H9 (cell line): ENCODE measurements around the gene CXCL1. TPM values are rescaled to one million over a fixed set of nuclear protein-coding genes. Genes with fewer than 3 reads are reported as not detected.

Source experiments
- DNase-seq: peaks from one replicate; pipeline ENCODE4 v3.0.0-alpha.2; 2017
- H2AFZ ChIP-seq: one replicate; pipeline ENCODE4 v1.6.1; 2013; ENCODE audit warnings: mild to moderate bottlenecking, low read length, control low read depth, moderate library complexity
- H2AK5ac ChIP-seq: 2 replicates; pipeline ENCODE4 v1.6.1; 2013; ENCODE audit warnings: low read length, control low read depth, mixed read lengths; ENCODE audit not compliant: insufficient read length
- H2BK120ac ChIP-seq: one replicate; pipeline ENCODE4 v1.6.1; 2013; ENCODE audit warnings: low read depth, mild to moderate bottlenecking, low read length, control low read depth, inconsistent platforms; ENCODE audit not compliant: poor library complexity, severe bottlenecking
- H2BK12ac ChIP-seq: 2 replicates; pipeline ENCODE4 v1.6.1; 2013; ENCODE audit warnings: low read length, control low read depth, mixed read lengths, low read depth; ENCODE audit not compliant: insufficient read length
- H2BK15ac ChIP-seq: 2 replicates; pipeline ENCODE4 v1.6.1; 2013; ENCODE audit warnings: low read depth, low read length, control low read depth
- H2BK20ac ChIP-seq: one replicate; pipeline ENCODE4 v1.6.1; 2013; ENCODE audit warnings: low read depth, mild to moderate bottlenecking, low read length, control low read depth, inconsistent platforms; ENCODE audit not compliant: poor library complexity, severe bottlenecking
- H2BK5ac ChIP-seq: 2 replicates; pipeline ENCODE4 v1.6.1; 2013; ENCODE audit warnings: low read length, control low read depth, mixed read lengths; ENCODE audit not compliant: insufficient read length
- H3K14ac ChIP-seq: 2 replicates; pipeline ENCODE4 v1.6.1; 2013; ENCODE audit warnings: low read length, control low read depth; ENCODE audit not compliant: insufficient read depth
- H3K18ac ChIP-seq: 2 replicates; pipeline ENCODE4 v1.6.1; 2013; ENCODE audit warnings: low read depth, mild to moderate bottlenecking, mixed read lengths, low read length, control low read depth; ENCODE audit not compliant: insufficient read length
- H3K23ac ChIP-seq: 2 replicates; pipeline ENCODE4 v1.6.1; 2013; ENCODE audit warnings: low read length, control low read depth, mixed read lengths, low read depth; ENCODE audit not compliant: insufficient read length
- H3K23me2 ChIP-seq: 2 replicates; pipeline ENCODE4 v1.6.1; 2013; ENCODE audit warnings: low read depth, mild to moderate bottlenecking, mixed read lengths, low read length, control low read depth; ENCODE audit not compliant: insufficient read length, poor library complexity, severe bottlenecking
- H3K27ac ChIP-seq: 2 replicates; pipeline ENCODE4 v1.5.1; 2013; ENCODE audit warnings: low read length, control low read depth, mixed read lengths, low read depth; ENCODE audit not compliant: insufficient read length
- H3K27me3 ChIP-seq: 2 replicates; pipeline ENCODE4 v1.6.1; 2013; ENCODE audit warnings: low read length, control low read depth, inconsistent platforms; ENCODE audit not compliant: insufficient read depth
- H3K4ac ChIP-seq: 2 replicates; pipeline ENCODE4 v1.6.1; 2013; ENCODE audit warnings: low read depth, mild to moderate bottlenecking, control low read depth, inconsistent platforms, low read length, moderate library complexity
- H3K4me1 ChIP-seq: 2 replicates; pipeline ENCODE4 v1.6.1; 2013; ENCODE audit warnings: low read length, control low read depth, inconsistent platforms; ENCODE audit not compliant: insufficient read depth
- H3K4me2 ChIP-seq: 2 replicates; pipeline ENCODE4 v1.6.1; 2013; ENCODE audit warnings: low read length, control low read depth, mixed read lengths; ENCODE audit not compliant: insufficient read length, insufficient read depth
- H3K56ac ChIP-seq: 2 replicates; pipeline ENCODE4 v1.6.1; 2013; ENCODE audit warnings: low read depth, mild to moderate bottlenecking, mixed read lengths, low read length, control low read depth; ENCODE audit not compliant: insufficient read length
- H3K79me1 ChIP-seq: 2 replicates; pipeline ENCODE4 v1.6.1; 2013; ENCODE audit warnings: low read depth, mild to moderate bottlenecking, moderate library complexity, low read length, control low read depth, inconsistent platforms; ENCODE audit not compliant: insufficient read depth, poor library complexity, severe bottlenecking
- H3K79me2 ChIP-seq: 2 replicates; pipeline ENCODE4 v1.6.1; 2013; ENCODE audit warnings: low read length, control low read depth, inconsistent platforms; ENCODE audit not compliant: insufficient read depth
- H3K9ac ChIP-seq: 2 replicates; pipeline ENCODE4 v1.6.1; 2013; ENCODE audit warnings: low read length, control low read depth, mixed read lengths; ENCODE audit not compliant: insufficient read length; ENCODE audit errors: extremely low read depth
- H3K9me3 ChIP-seq: one replicate; pipeline ENCODE4 v1.6.1; 2013; ENCODE audit warnings: low read depth, low read length, inconsistent platforms; ENCODE audit not compliant: control insufficient read depth
- H3T11ph ChIP-seq: one replicate; pipeline ENCODE4 v1.6.1; 2013; ENCODE audit warnings: mild to moderate bottlenecking, low read length, control low read depth, inconsistent platforms
- H4K20me1 ChIP-seq: one replicate; pipeline ENCODE4 v1.6.1; 2013; ENCODE audit not compliant: control insufficient read depth, insufficient read length, insufficient read depth
- H4K5ac ChIP-seq: 2 replicates; pipeline ENCODE4 v1.6.1; 2013; ENCODE audit warnings: low read depth, mild to moderate bottlenecking, mixed read lengths, low read length, control low read depth; ENCODE audit not compliant: insufficient read length
- H4K8ac ChIP-seq: replicated peaks from 2 replicates; pipeline ENCODE4 v1.6.1; 2013; ENCODE audit warnings: low read length, control low read depth, mixed read lengths, low read depth; ENCODE audit not compliant: insufficient read length
- H4K91ac ChIP-seq: 2 replicates; pipeline ENCODE4 v1.6.1; 2013; ENCODE audit warnings: low read depth, mild to moderate bottlenecking, moderate library complexity, mixed read lengths, low read length, control low read depth; ENCODE audit not compliant: insufficient read length
- H3K27ac Mint-ChIP-seq, 3 experiments: 2 replicates in 2 of 3; 3 replicates in 1 of 3; pipeline ENCODE4 v1.8.0; 2020 to 2021; ENCODE audit warnings: mixed read lengths in 3 of 3, mild to moderate bottlenecking in 1 of 3, moderate library complexity in 1 of 3
- H3K27me3 Mint-ChIP-seq: 2 replicates; pipeline ENCODE4 v1.8.0; 2021; ENCODE audit warnings: low read depth, mild to moderate bottlenecking, moderate library complexity, mixed read lengths
- H3K36me3 Mint-ChIP-seq, 3 experiments: 2 replicates in 2 of 3; 3 replicates in 1 of 3; pipeline ENCODE4 v1.8.0; 2020 to 2021; ENCODE audit warnings: low read depth in 3 of 3, mixed read lengths in 3 of 3; ENCODE audit not compliant: insufficient read depth in 1 of 3
- H3K4me1 Mint-ChIP-seq, 2 experiments: 2 replicates each; pipeline ENCODE4 v1.8.0; 2020; ENCODE audit warnings: mixed read lengths in 2 of 2
- H3K4me3 Mint-ChIP-seq, 2 experiments: 2 replicates in 1 of 2; 3 replicates in 1 of 2; pipeline ENCODE4 v1.8.0; 2020 to 2021; ENCODE audit warnings: mild to moderate bottlenecking in 2 of 2, mixed read lengths in 2 of 2, moderate library complexity in 1 of 2
- H3K9me3 Mint-ChIP-seq, 2 experiments: 2 replicates in 1 of 2; 3 replicates in 1 of 2; pipeline ENCODE4 v1.8.0; 2020; ENCODE audit warnings: mild to moderate bottlenecking in 2 of 2, mixed read lengths in 2 of 2, moderate library complexity in 1 of 2
- WGBS: extraction: QIAGEN DNeasy Blood & Tissue Kit; methylation state at CpG from one replicate; pipeline ENCODE4 v1.1.7; 2013; ENCODE audit warnings: missing lambda C conversion rate, low lambda C conversion rate, mixed read lengths; ENCODE audit not compliant: insufficient read length; ENCODE audit errors: extremely low coverage; 5-methylcytosine and 5-hydroxymethylcytosine counted together
- total RNA-seq: library from RNA; stranded (reverse); gene quantifications from 2 replicates; pipeline ENCODE4 v1.2.1, GENCODE V29; 2021
- TF ChIP-seq, protein P1 (sequence below): fragments of 200-600 bp; sonication (generic); conservative IDR thresholded peaks from 3 replicates; pipeline ENCODE4 v1.8.0; 2021; ENCODE audit warnings: antibody characterized with exemption, mild to moderate bottlenecking

Gene CXCL1
- total RNA-seq, 1 experiment from 2014 or later = 0.20 TPM

- H3K14ac ChIP-seq = no peak overlapping the region
- WGBS = no CpG with 5 or more reads among the region's 1 CpG
- no peak overlapping the region for H3K56ac ChIP-seq
- no peak overlapping the region for H3K4me2 ChIP-seq
- no peak overlapping the region for H3T11ph ChIP-seq
- H3K23me2 ChIP-seq = no peaks in the 10 kb centered on the region
- no peak overlapping the region for H2BK12ac ChIP-seq
- no peak overlapping the region for H3K18ac ChIP-seq
- H3K23ac ChIP-seq = no peak overlapping the region
- TF ChIP-seq, protein P1, sequence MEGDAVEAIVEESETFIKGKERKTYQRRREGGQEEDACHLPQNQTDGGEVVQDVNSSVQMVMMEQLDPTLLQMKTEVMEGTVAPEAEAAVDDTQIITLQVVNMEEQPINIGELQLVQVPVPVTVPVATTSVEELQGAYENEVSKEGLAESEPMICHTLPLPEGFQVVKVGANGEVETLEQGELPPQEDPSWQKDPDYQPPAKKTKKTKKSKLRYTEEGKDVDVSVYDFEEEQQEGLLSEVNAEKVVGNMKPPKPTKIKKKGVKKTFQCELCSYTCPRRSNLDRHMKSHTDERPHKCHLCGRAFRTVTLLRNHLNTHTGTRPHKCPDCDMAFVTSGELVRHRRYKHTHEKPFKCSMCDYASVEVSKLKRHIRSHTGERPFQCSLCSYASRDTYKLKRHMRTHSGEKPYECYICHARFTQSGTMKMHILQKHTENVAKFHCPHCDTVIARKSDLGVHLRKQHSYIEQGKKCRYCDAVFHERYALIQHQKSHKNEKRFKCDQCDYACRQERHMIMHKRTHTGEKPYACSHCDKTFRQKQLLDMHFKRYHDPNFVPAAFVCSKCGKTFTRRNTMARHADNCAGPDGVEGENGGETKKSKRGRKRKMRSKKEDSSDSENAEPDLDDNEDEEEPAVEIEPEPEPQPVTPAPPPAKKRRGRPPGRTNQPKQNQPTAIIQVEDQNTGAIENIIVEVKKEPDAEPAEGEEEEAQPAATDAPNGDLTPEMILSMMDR = no peak
- Mint-ChIP-seq H3K27me3 (peaks cover 24% of the 10 kb centered on the region), H3K27ac (no peak overlapping the region), H3K9me3 (no peaks in the 10 kb centered on the region), H3K36me3 (no peaks in the 10 kb centered on the region), H3K4me3 (no peak overlapping the region), H3K4me1 (no peaks in the 10 kb centered on the region)
- no peak overlapping the region for H2BK15ac ChIP-seq
- H2AFZ ChIP-seq = no peak overlapping the region
- H4K20me1 ChIP-seq = no peaks in the 10 kb centered on the region
- H2BK20ac ChIP-seq = no peak overlapping the region
- no peak overlapping the region for H4K91ac ChIP-seq
- no peak overlapping the region for H2BK5ac ChIP-seq
- no peak overlapping the region for H4K5ac ChIP-seq
- H3K27me3 ChIP-seq = no peaks in the 10 kb centered on the region
- no peak overlapping the region for H3K27ac ChIP-seq
- no peak overlapping the region for H3K9ac ChIP-seq
- H3K4me1 ChIP-seq = no peaks in the 10 kb centered on the region
- no peak overlapping the region for H2AK5ac ChIP-seq
- H4K8ac ChIP-seq = no peak overlapping the region
- H2BK120ac ChIP-seq = no peak overlapping the region
- no peak for DNase-seq
- no peak overlapping the region for H3K4ac ChIP-seq
- no peaks in the 10 kb centered on the region for H3K9me3 ChIP-seq
- H3K79me2 ChIP-seq = no peaks in the 10 kb centered on the region
- no peaks in the 10 kb centered on the region for H3K79me1 ChIP-seq
Observed at GRCh38 chr4:73875401-73875800, 6.2 kb downstream of the CXCL1 start.
